Keratinocyte (primary cell): ENCODE measurements around the gene THRB. TPM values are rescaled to one million over a fixed set of nuclear protein-coding genes. Genes with fewer than 3 reads are reported as not detected.
A peak's percentile ranks its signal among the peaks of the same experiment; 100 is the strongest.

ENCODE experiments used
- DNase-seq: peaks from one replicate; pipeline ENCODE4 v3.0.0-alpha.2; 2011; ENCODE audit warnings: low read depth, missing footprints, low spot score
- FAIRE-seq: peaks from 2 replicates; lab custom pipeline; 2011; peaks lifted over from hg19 to GRCh38; lab: Jason Lieb, UNC
- H2AFZ ChIP-seq: 2 replicates; pipeline ENCODE4 v1.6.0; 2012; ENCODE audit warnings: low read length, control low read depth, inconsistent platforms; ENCODE audit not compliant: control insufficient read depth
- H3K27ac ChIP-seq: 2 replicates; pipeline ENCODE4 v1.5.1; 2011; ENCODE audit warnings: low read length; ENCODE audit not compliant: control insufficient read depth, insufficient read depth
- H3K27me3 ChIP-seq: 3 replicates; pipeline ENCODE4 v1.6.0; 2011; ENCODE audit warnings: low read length; ENCODE audit not compliant: control insufficient read depth, insufficient read depth; ENCODE audit errors: extremely low read depth
- H3K36me3 ChIP-seq, 2 experiments: 2 replicates in 1 of 2; 3 replicates in 1 of 2; pipeline ENCODE4 v1.5.1; 2011; ENCODE audit warnings: low read length in 2 of 2, mild to moderate bottlenecking in 1 of 2; ENCODE audit not compliant: control insufficient read depth in 2 of 2, insufficient read depth in 2 of 2; ENCODE audit errors: extremely low read depth in 1 of 2
- H3K4me1 ChIP-seq: 3 replicates; pipeline ENCODE4 v1.5.1; 2011; ENCODE audit warnings: low read length; ENCODE audit not compliant: control insufficient read depth, insufficient read depth; ENCODE audit errors: extremely low read depth
- H3K4me2 ChIP-seq: 3 replicates; pipeline ENCODE4 v1.6.0; 2011; ENCODE audit warnings: low read depth, low read length; ENCODE audit not compliant: control insufficient read depth, insufficient read depth; ENCODE audit errors: extremely low read depth
- H3K4me3 ChIP-seq, 3 experiments: fragments of 200-600 bp in 1 of 3; sonication (generic) in 1 of 3; 2 replicates in 2 of 3; 3 replicates in 1 of 3; pipeline ENCODE4 v1.5.1; 2011 to 2016; ENCODE audit warnings: low read length in 3 of 3, mild to moderate bottlenecking in 3 of 3, control low read depth in 2 of 3, inconsistent platforms in 1 of 3, low read depth in 1 of 3, mixed read lengths in 1 of 3, mixed run types in 1 of 3, moderate library complexity in 1 of 3; ENCODE audit not compliant: control insufficient read depth in 2 of 3, insufficient read depth in 2 of 3; ENCODE audit errors: extremely low read depth in 1 of 3
- H3K79me2 ChIP-seq: 2 replicates; pipeline ENCODE4 v1.6.0; 2012; ENCODE audit warnings: low read length; ENCODE audit not compliant: control insufficient read depth, insufficient read depth
- H3K9ac ChIP-seq: 3 replicates; pipeline ENCODE4 v1.6.0; 2011; ENCODE audit warnings: low read length; ENCODE audit not compliant: control insufficient read depth, insufficient read depth; ENCODE audit errors: extremely low read depth
- H3K9me1 ChIP-seq: 3 replicates; pipeline ENCODE4 v1.6.0; 2011; ENCODE audit warnings: low read length; ENCODE audit not compliant: control insufficient read depth, insufficient read depth; ENCODE audit errors: extremely low read depth
- H3K9me3 ChIP-seq: 2 replicates; pipeline ENCODE4 v1.5.1; 2012; ENCODE audit warnings: low read depth, low read length; ENCODE audit not compliant: control insufficient read depth
- H4K20me1 ChIP-seq: 3 replicates; pipeline ENCODE4 v1.6.0; 2011; ENCODE audit warnings: low read length; ENCODE audit not compliant: control insufficient read depth, insufficient read depth; ENCODE audit errors: extremely low read depth
- CTCF ChIP-seq, 3 experiments: IDR thresholded peaks in 1 of 3; conservative IDR thresholded peaks in 1 of 3; optimal IDR thresholded peaks in 1 of 3; 2 replicates in 2 of 3; 3 replicates in 1 of 3; pipeline versions ENCODE3 to v1.5.1; 2011; ENCODE audit warnings: low read length in 3 of 3, mild to moderate bottlenecking in 3 of 3, moderate library complexity in 2 of 3, control low read depth in 1 of 3, inconsistent platforms in 1 of 3; ENCODE audit not compliant: insufficient read depth in 2 of 3; ENCODE audit errors: extremely low read depth in 1 of 3
- EZH2 ChIP-seq: IDR thresholded peaks from one replicate; pipeline ENCODE4 v1.6.1; 2012; ENCODE audit warnings: inconsistent platforms, mild to moderate bottlenecking, low read length, moderate library complexity
- dilution Hi-C: fragments of 300-500 bp; cut with MboI; formaldehyde crosslinking; loops from one replicate; pipeline ENCODE4 v1.7.0; 2020; ENCODE audit warnings: low sequenced_read_pairs; ENCODE audit not compliant: extremely low pct_ligation_motif_present
- polyA plus RNA-seq, 5 experiments: library from polyadenylated mRNA; depleted of rRNA in 3 of 5; stranded (reverse) in 3 of 5; stranded (forward) in 1 of 5; unstranded in 1 of 5; fragments of >200 nt; gene quantifications; 1 replicate in 1 of 5; 2 replicates in 3 of 5; 3 replicates in 1 of 5; pipeline versions ENCODE4 v1.2.1 to v1.2.3, GENCODE V29; 2011 to 2012; ENCODE audit warnings: missing spikeins in 2 of 5, low read depth in 1 of 5, low replicate concordance in 1 of 5

THRB gene
- polyA plus RNA-seq, 1 donor (not counting 4 experiments of a cell fraction or from before 2014, with no cell fraction given), result 2.6 TPM

GRCh38 chr3:24483873-24484272 is 10.8 kb downstream of the THRB start:
- no peaks in the 10 kb centered on the region for H3K9me3 ChIP-seq
- no peak overlapping the region for H2AFZ ChIP-seq
- H3K79me2 ChIP-seq, result no peaks in the 10 kb centered on the region
- H3K27ac ChIP-seq, result no peak overlapping the region
- no peaks in the 10 kb centered on the region for H4K20me1 ChIP-seq
- FAIRE-seq, result peak; percentile 41
- TF ChIP-seq CTCF (optimal IDR thresholded peaks at IDR 0.05 in 1 of 3, IDR thresholded peaks at IDR 0.05 in 1 of 3, conservative IDR thresholded peaks at IDR 0.05 in 1 of 3; ENCODE audit: extremely low read depth in 1 of 3, insufficient read depth in 2 of 3, low read length in 3 of 3) (no peak), EZH2 (no peak)
- peaks cover 16% of the 10 kb centered on the region for H3K4me1 ChIP-seq
- H3K36me3 ChIP-seq, result no peaks in the 10 kb centered on the region
- H3K4me2 ChIP-seq, result no peak overlapping the region
- dilution Hi-C loops, result no loop called here
- H3K4me3 ChIP-seq, result no peak overlapping the region
- no peaks in the 10 kb centered on the region for H3K9me1 ChIP-seq
- no peak overlapping the region for H3K9ac ChIP-seq
- no peaks in the 10 kb centered on the region for H3K27me3 ChIP-seq
- no peak for DNase-seq

- Histone ChIP-seq H3K79me2 (no peaks in the 10 kb centered on the region), H3K4me1 (peaks cover 7% of the 10 kb centered on the region), H3K36me3 (no peaks in the 10 kb centered on the region), H3K27ac (no peak overlapping the region), H3K9me3 (no peaks in the 10 kb centered on the region), H3K4me3 (no peak overlapping the region), H3K9ac (no peak overlapping the region), H2AFZ (no peak overlapping the region), H4K20me1 (no peaks in the 10 kb centered on the region), H3K4me2 (no peak overlapping the region), H3K27me3 (no peaks in the 10 kb centered on the region), H3K9me1 (no peaks in the 10 kb centered on the region)
- dilution Hi-C loops, result no loop called here
- no peak for DNase-seq
- TF ChIP-seq CTCF (optimal IDR thresholded peaks at IDR 0.05 in 1 of 3, IDR thresholded peaks at IDR 0.05 in 1 of 3, conservative IDR thresholded peaks at IDR 0.05 in 1 of 3; ENCODE audit: extremely low read depth in 1 of 3, insufficient read depth in 2 of 3, low read length in 3 of 3), result no peak
- TF ChIP-seq EZH2, result no peak
- no peak for FAIRE-seq
Observed at GRCh38 chr3:24482096-24482705, 12.4 kb downstream of the THRB start.
